Colonic mucosa (tissue), 4 donors: ENCODE results near the gene AKR7A2. TPM values are rescaled to one million over a fixed set of nuclear protein-coding genes. Genes with fewer than 3 reads are reported as not detected.
A peak's percentile ranks its signal among the peaks of the same experiment; 100 is the strongest.

Experiments
- DNase-seq: peaks from one replicate; pipeline ENCODE4 v3.0.0-alpha.2; 2020
- H3K27ac ChIP-seq: fragments of 200-600 bp; one replicate; pipeline ENCODE4 v1.8.0; 2021
- H3K27me3 ChIP-seq: fragments of 200-600 bp; one replicate; pipeline ENCODE4 v1.8.0; 2021
- H3K36me3 ChIP-seq: fragments of 200-600 bp; one replicate; pipeline ENCODE4 v1.8.0; 2021
- H3K4me1 ChIP-seq: fragments of 200-600 bp; one replicate; pipeline ENCODE4 v1.8.0; 2021; ENCODE audit warnings: mild to moderate bottlenecking
- H3K4me3 ChIP-seq: fragments of 200-600 bp; one replicate; pipeline ENCODE4 v1.8.0; 2021
- H3K9ac ChIP-seq, 2 donors: one replicate each; pipeline ENCODE4 v1.7.0; 2013; ENCODE audit warnings: control low read depth in 2 of 2, low read depth in 2 of 2, low read length in 2 of 2
- H3K9me3 ChIP-seq: fragments of 200-600 bp; one replicate; pipeline ENCODE4 v1.8.0; 2021
- CTCF ChIP-seq: fragments of 200-600 bp; IDR thresholded peaks from one replicate; pipeline ENCODE4 v1.8.0; 2022; ENCODE audit warnings: antibody characterized with exemption, mild to moderate bottlenecking
- intact Hi-C: fragments of 100-400 bp; cut with DNase I; formaldehyde crosslinking; loops from one replicate; pipeline ENCODE4 v1.14.1; 2022
- total RNA-seq, 2 donors: library from RNA; stranded (reverse); fragmentation: NEBNext Ultra II Directional in 1 of 2; extraction: Animal tissue kit (Norgen Biotek cat#: 25700) in 1 of 2; gene quantifications; one replicate each; pipeline ENCODE4 v1.2.1, GENCODE V29; 2021
- donor health status: healthy.
- donor health status: DM: no; HTN: no; CAD: no.
- donor health status: DM: no; HTN: no; CAD: no.

The AKR7A2 gene
- total RNA-seq, 2 donors from 2014 or later = 112 to 129 TPM

- no peaks in the 10 kb centered on the region for H3K4me1 ChIP-seq
- no peaks in the 10 kb centered on the region for H3K9me3 ChIP-seq
- H3K36me3 ChIP-seq = peaks cover 12% of the 10 kb centered on the region
- H3K9ac ChIP-seq = no peak overlapping the region
- DNase-seq = no peak
- no peak overlapping the region for H3K4me3 ChIP-seq
- intact Hi-C loops = loop anchor here (5.0 kb wide), 1 partner anchor 309 kb away; no protein-coding TSS in a partner anchor
- no peaks in the 10 kb centered on the region for H3K27me3 ChIP-seq
- H3K27ac ChIP-seq = no peak overlapping the region
- TF ChIP-seq CTCF = no peak
Observed at GRCh38 chr1:19343617-19344350, 31.8 kb upstream of the AKR7A2 start.

GRCh38 chr1:19342894-19343616, 31.1 kb upstream of the AKR7A2 start:
- Histone ChIP-seq H3K4me3 (no peak overlapping the region), H3K4me1 (no peaks in the 10 kb centered on the region), H3K27ac (no peak overlapping the region), H3K36me3 (peaks cover 12% of the 10 kb centered on the region), H3K9me3 (no peaks in the 10 kb centered on the region), H3K9ac (no peak overlapping the region), H3K27me3 (no peaks in the 10 kb centered on the region)
- no peak for TF ChIP-seq CTCF
- no peak for DNase-seq
- intact Hi-C loops = loop anchor here (5.0 kb wide), 1 partner anchor 309 kb away; no protein-coding TSS in a partner anchor

- Histone ChIP-seq H3K4me3 (no peak overlapping the region), H3K9me3 (no peaks in the 10 kb centered on the region), H3K9ac (no peak overlapping the region), H3K27ac (no peak overlapping the region), H3K27me3 (no peaks in the 10 kb centered on the region), H3K4me1 (no peaks in the 10 kb centered on the region), H3K36me3 (peaks cover 12% of the 10 kb centered on the region)
- TF ChIP-seq CTCF = no peak
- DNase-seq = no peak
- intact Hi-C loops = loop anchor here (5.0 kb wide), 1 partner anchor 310 kb away; no protein-coding TSS in a partner anchor
Observed at GRCh38 chr1:19342062-19342750, 30.3 kb upstream of the AKR7A2 start.

- intact Hi-C loops = loop anchor here (5.0 kb wide), 1 partner anchor 311 kb away; no protein-coding TSS in a partner anchor
- Histone ChIP-seq H3K36me3 (peaks cover 12% of the 10 kb centered on the region), H3K4me3 (no peak overlapping the region), H3K27ac (no peak overlapping the region), H3K4me1 (no peaks in the 10 kb centered on the region), H3K9ac (peak overlapping the region in 1 of 2 donors; percentile 27), H3K9me3 (no peaks in the 10 kb centered on the region), H3K27me3 (no peaks in the 10 kb centered on the region)
- peak; percentile 80 for DNase-seq
- peak; percentile 87 for TF ChIP-seq CTCF
Observed at GRCh38 chr1:19341201-19342061, 29.5 kb upstream of the AKR7A2 start.
